Esophagus muscularis mucosa (tissue), 3 donors: ENCODE data around the gene C17orf114.

Source experiments
- POLR2A ChIP-seq: fragments of 450-650 bp; IDR thresholded peaks from one replicate; pipeline ENCODE4 v1.6.1; 2017; ENCODE audit warnings: antibody characterized with exemption, moderate library complexity, mild to moderate bottlenecking, low read depth
- TF ChIP-seq, protein P1 (sequence below), 3 experiments: fragments of 200-600 bp in 2 of 3; fragments of 450-650 bp in 1 of 3; sonication (generic) in 2 of 3; IDR thresholded peaks; one replicate each; pipeline ENCODE4 v1.5.1; 2017 to 2019; ENCODE audit warnings: antibody characterized with exemption in 3 of 3, mild to moderate bottlenecking in 2 of 3, moderate library complexity in 1 of 3

DNA sequence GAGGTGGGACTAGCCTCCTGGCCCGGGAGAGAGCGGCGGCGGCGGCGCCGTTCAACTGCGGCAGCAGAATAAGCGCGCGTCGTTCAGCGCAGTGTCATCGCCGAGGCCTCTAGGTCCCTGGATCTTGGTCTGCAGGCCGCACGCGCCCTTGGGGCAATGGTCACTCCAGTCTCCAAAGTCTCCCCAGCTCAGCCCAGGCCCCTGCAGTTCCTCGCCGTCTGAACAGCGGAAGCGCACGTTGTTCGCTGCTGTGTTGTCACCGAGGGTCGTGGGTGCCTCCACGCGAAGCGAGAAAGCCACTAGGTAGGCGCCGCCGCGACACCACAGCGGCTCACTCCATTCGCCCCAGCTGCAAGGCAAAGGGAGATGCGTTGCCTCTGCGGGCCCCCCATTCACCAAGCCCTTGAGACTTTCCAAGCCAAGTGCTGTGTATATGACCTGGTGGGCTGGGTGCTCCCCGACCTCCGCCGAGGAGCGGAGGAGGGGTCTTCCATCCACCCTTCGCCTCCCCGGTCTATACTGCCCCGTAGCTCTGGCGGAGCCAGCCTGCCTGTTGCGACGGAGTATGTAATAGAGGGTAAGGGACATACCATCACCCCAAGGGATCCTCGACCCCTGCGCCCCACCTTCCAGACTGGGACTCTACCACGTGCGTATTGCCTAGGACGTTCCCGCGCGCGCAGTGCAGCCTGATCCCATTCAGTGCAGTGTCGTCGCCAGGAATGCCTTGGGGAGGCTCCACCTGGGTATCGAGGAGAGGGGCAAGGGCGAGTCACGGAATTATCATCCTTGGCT is 16.6 kb downstream of the C17orf114 start:
- no peak for TF ChIP-seq POLR2A
- TF ChIP-seq, protein P1, sequence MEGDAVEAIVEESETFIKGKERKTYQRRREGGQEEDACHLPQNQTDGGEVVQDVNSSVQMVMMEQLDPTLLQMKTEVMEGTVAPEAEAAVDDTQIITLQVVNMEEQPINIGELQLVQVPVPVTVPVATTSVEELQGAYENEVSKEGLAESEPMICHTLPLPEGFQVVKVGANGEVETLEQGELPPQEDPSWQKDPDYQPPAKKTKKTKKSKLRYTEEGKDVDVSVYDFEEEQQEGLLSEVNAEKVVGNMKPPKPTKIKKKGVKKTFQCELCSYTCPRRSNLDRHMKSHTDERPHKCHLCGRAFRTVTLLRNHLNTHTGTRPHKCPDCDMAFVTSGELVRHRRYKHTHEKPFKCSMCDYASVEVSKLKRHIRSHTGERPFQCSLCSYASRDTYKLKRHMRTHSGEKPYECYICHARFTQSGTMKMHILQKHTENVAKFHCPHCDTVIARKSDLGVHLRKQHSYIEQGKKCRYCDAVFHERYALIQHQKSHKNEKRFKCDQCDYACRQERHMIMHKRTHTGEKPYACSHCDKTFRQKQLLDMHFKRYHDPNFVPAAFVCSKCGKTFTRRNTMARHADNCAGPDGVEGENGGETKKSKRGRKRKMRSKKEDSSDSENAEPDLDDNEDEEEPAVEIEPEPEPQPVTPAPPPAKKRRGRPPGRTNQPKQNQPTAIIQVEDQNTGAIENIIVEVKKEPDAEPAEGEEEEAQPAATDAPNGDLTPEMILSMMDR (IDR thresholded peaks at IDR 0.05): no peak
